ENCODE data around the gene IKBKE. TPM values are rescaled to one million over a fixed set of nuclear protein-coding genes. Genes with fewer than 3 reads are reported as not detected.

The IKBKE gene
- total RNA-seq, 4 donors from 2014 or later, result 5.7 to 27.0 (median 17.4) TPM

DNA sequence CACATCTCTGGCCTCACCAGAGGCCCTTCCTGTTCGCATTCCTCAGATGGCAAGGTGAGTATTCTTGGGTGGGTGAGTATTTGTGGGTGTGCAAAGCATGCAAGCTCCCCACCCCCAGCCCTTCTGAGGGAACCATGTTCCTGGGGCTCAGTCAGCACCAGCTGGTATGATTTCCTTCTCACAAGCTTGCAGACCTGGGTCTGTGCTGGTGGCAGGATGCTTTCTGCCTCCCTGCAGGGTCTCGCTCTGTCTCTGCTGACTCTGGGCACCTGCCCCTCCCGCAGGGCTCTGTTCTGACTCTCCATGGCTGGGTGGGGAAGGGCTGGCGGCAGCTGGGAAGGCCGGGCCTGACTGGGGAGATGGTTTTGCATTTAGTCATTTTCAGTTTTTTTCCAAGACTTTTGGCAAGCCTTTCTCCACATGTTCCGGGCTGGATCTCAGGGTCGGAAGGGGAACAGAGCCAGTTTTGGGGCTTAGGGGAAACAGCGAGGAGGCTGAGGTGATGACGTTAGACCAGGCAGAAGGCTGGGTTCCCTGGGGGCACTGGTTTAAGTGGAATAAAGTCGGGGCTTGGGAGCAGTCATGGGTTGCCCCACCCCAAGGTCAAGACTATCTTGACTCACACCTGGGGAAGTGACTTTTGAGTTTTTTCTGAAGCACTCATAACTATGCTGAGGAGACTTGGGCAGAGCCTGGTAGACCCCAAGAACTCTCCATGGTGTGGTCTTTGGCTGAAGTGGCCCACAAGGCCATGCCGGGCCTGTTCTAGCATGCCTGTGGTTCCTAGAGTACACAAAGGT is 43.2 kb downstream of the IKBKE start:
- 36% methylated on average over 11 of the region's 11 CpGs for WGBS
- no peaks in the 10 kb centered on the region for H3K36me3 ChIP-seq
- no peaks in the 10 kb centered on the region for H3K9me3 ChIP-seq
- TF ChIP-seq POLR2A (IDR thresholded peaks at IDR 0.05), result no peak
- TF ChIP-seq, protein P1, sequence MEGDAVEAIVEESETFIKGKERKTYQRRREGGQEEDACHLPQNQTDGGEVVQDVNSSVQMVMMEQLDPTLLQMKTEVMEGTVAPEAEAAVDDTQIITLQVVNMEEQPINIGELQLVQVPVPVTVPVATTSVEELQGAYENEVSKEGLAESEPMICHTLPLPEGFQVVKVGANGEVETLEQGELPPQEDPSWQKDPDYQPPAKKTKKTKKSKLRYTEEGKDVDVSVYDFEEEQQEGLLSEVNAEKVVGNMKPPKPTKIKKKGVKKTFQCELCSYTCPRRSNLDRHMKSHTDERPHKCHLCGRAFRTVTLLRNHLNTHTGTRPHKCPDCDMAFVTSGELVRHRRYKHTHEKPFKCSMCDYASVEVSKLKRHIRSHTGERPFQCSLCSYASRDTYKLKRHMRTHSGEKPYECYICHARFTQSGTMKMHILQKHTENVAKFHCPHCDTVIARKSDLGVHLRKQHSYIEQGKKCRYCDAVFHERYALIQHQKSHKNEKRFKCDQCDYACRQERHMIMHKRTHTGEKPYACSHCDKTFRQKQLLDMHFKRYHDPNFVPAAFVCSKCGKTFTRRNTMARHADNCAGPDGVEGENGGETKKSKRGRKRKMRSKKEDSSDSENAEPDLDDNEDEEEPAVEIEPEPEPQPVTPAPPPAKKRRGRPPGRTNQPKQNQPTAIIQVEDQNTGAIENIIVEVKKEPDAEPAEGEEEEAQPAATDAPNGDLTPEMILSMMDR (IDR thresholded peaks at IDR 0.05), result no peak
- no peak for TF ChIP-seq EP300 (IDR thresholded peaks at IDR 0.05)
- peak in 1 of 3 donors; percentile 52 for TF ChIP-seq POLR2AphosphoS5 (IDR thresholded peaks at IDR 0.05)
- H3K4me3 ChIP-seq, result no peak overlapping the region
- H3K27me3 ChIP-seq, result no peaks in the 10 kb centered on the region
- H3K4me1 ChIP-seq, result peaks cover 67% of the 10 kb centered on the region
- peak overlapping the region; percentile 75 for H3K27ac ChIP-seq
- peak in 1 of 2 donors; percentile 82 for DNase-seq (ENCODE audit: low spot score in 2 of 2)

DNA sequence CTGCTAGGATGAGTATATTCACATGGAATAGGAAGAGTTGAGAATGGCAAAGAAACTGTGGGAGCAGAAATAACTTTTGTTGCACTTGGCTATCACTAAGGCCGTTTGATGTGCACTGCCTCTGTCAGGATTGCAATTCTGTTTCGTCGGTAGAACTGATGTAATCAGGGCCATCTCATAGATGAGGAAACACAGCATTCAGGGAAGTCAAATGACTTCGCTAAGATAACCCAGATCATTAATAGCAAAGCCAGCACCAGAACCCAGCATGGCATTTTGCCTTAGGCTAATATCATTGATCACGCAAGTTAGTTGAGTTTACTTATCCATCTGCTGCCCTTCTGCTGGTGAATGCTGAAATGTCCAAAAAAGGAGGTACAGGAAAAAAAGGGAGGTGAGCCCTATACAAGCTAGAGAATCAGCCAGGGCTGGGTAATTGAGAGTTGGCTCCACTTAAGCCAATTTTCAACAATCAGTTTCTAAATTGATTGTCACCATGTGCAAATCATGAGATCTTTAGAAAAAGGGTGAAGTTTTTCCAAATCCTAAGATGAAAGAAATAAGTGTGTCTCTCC is 44.6 kb downstream of the IKBKE start:
- TF ChIP-seq, protein P1 (IDR thresholded peaks at IDR 0.05), result no peak
- TF ChIP-seq POLR2AphosphoS5 (IDR thresholded peaks at IDR 0.05) (no peak), POLR2A (IDR thresholded peaks at IDR 0.05) (no peak)
- WGBS, result 50% methylated on average over 5 of the region's 5 CpGs
- Histone ChIP-seq H3K9me3 (no peaks in the 10 kb centered on the region), H3K4me1 (peaks cover 53% of the 10 kb centered on the region), H3K4me3 (no peak overlapping the region), H3K36me3 (no peaks in the 10 kb centered on the region), H3K27me3 (no peaks in the 10 kb centered on the region), H3K27ac (peak overlapping the region; percentile 75)
- DNase-seq (ENCODE audit: low spot score in 2 of 2), result no peak

DNA sequence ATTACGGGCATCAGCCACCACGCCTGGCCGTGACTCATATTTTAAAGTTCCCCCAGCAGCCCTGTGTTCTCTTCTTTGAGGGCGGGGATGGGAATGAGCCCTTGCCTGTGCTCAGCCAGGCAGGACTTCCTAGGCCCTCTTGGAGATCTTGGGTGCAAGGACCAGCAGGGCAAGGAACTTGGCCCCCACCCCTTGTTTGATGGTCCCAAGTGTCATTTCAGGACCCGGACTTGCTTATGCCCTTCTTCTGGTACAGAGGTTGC is 46.4 kb downstream of the IKBKE start:
- Histone ChIP-seq H3K9me3 (no peaks in the 10 kb centered on the region), H3K4me1 (peaks cover 50% of the 10 kb centered on the region), H3K4me3 (no peak overlapping the region), H3K27ac (no peak overlapping the region), H3K36me3 (no peaks in the 10 kb centered on the region), H3K27me3 (no peaks in the 10 kb centered on the region)
- TF ChIP-seq POLR2AphosphoS5 (IDR thresholded peaks at IDR 0.05), result no peak
- TF ChIP-seq, protein P1 (IDR thresholded peaks at IDR 0.05), result no peak
- no peak for TF ChIP-seq POLR2A (IDR thresholded peaks at IDR 0.05)
- no peak for TF ChIP-seq EP300 (IDR thresholded peaks at IDR 0.05)
- WGBS, result 78% methylated on average over 5 of the region's 5 CpGs
- DNase-seq (ENCODE audit: low spot score in 2 of 2), result no peak

DNA sequence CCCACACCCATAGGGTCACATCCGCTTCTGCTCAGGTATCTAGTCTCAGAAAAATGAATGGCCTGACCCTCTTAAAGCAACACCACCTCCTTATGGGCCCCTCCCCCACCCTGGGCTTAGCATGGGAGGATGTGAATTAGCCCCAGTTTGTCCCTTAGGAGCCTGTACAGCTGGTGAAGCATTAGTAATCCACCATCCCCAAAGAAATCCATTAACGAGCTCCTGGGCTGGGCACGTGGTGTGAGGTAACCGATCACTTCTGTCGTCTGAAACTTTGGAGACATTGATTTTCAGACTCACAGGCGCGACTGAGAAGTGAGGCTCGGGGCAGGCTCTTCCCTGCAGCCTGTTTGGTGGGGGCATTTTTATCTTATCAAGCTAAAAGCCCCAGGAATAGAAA is 47.5 kb downstream of the IKBKE start:
- no peak overlapping the region for H3K4me3 ChIP-seq
- H3K36me3 ChIP-seq, result no peaks in the 10 kb centered on the region
- no peaks in the 10 kb centered on the region for H3K9me3 ChIP-seq
- TF ChIP-seq, protein P1 (IDR thresholded peaks at IDR 0.05), result no peak
- no peak for TF ChIP-seq POLR2A (IDR thresholded peaks at IDR 0.05)
- no peak for TF ChIP-seq EP300 (IDR thresholded peaks at IDR 0.05)
- TF ChIP-seq POLR2AphosphoS5 (IDR thresholded peaks at IDR 0.05), result no peak
- H3K27me3 ChIP-seq, result no peaks in the 10 kb centered on the region
- WGBS, result 90% methylated on average over 6 of the region's 8 CpGs
- H3K4me1 ChIP-seq, result peaks cover 40% of the 10 kb centered on the region
- no peak for DNase-seq (ENCODE audit: low spot score in 2 of 2)
- H3K27ac ChIP-seq, result no peak overlapping the region

DNA sequence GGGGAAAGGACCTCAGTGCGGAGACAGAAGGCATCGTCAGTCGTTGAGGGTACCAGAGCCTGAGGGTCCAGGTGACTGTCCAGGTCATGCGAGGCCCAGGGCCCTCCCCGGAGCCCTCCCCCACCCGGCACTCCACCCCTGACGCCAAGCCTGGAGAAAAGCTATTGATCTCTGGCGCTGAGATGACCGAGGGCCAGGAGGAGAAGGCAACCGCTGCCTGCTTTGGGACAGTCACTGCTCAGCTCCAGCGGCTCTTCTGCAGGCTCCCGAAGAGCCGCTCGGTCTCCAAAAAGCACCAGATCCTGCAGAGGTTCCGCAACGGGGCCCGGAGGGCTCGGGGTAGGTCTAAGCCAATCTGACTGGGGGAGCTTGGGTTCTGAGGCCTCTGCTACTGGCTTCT is 47.9 kb downstream of the IKBKE start:
- DNase-seq (ENCODE audit: low spot score in 2 of 2), result no peak
- H3K27me3 ChIP-seq, result no peaks in the 10 kb centered on the region
- no peak overlapping the region for H3K4me3 ChIP-seq
- WGBS, result 84% methylated on average over 4 of the region's 18 CpGs
- no peaks in the 10 kb centered on the region for H3K36me3 ChIP-seq
- peaks cover 36% of the 10 kb centered on the region for H3K4me1 ChIP-seq
- TF ChIP-seq, protein P1 (IDR thresholded peaks at IDR 0.05), result no peak
- TF ChIP-seq POLR2A (IDR thresholded peaks at IDR 0.05) (no peak), EP300 (IDR thresholded peaks at IDR 0.05) (no peak), POLR2AphosphoS5 (IDR thresholded peaks at IDR 0.05) (no peak)
- no peak overlapping the region for H3K27ac ChIP-seq
- no peaks in the 10 kb centered on the region for H3K9me3 ChIP-seq

Measured in suprapubic skin (tissue), 4 donors.